Glomerular endothelial cell (primary cell): ENCODE measurements around the gene PRKG1. TPM values are rescaled to one million over a fixed set of nuclear protein-coding genes. Genes with fewer than 3 reads are reported as not detected.
"Not testable (repeated sequence)": the region's sequence is repeated elsewhere in the genome, so short reads cannot be mapped to it uniquely, and the experiment has no call there.

ENCODE experiments used
- DNase-seq: peaks from one replicate; pipeline ENCODE4 v3.0.0-alpha.2; 2011; ENCODE audit warnings: low read depth, low spot score; ENCODE audit errors: extremely low read depth
- total RNA-seq: library from RNA; depleted of rRNA; stranded (reverse); fragments of >200 nt; gene quantifications from 2 replicates; pipeline ENCODE4 v1.2.3, GENCODE V29; 2015

The PRKG1 gene
- total RNA-seq, 1 donor from 2014 or later = 4.9 TPM

DNA sequence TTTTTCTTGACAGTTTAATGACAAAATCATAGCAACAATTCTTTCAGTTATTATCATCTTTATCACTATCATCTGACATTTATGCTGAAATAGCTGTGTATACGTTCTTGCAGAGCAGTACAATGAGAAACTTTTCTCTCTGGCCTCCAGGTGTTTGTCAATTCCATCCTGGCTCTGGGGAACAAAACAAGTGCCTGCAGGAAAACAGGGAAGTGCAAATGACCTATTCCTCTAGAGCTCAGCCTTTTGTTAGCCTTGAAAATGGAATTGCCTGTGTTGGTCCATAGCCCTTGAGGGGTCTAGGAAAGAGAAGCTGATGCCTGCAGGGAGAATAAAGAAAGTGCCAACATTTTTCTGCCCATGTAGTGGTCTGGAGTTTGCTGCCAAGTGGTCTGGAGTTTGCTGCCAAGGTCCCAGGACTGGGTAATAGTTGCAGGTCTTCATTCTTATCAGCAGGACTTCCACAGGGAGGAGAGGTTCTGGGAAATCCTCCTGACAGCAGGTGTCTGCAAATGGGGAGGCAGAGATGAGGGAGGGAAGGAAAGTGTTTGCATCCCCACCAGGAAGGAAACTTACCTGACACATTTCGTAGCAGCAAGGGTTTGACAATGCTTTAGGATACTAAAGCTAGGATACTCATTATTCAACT, 635.2 kb downstream of the PRKG1 start:
- DNase-seq = no peak

DNA sequence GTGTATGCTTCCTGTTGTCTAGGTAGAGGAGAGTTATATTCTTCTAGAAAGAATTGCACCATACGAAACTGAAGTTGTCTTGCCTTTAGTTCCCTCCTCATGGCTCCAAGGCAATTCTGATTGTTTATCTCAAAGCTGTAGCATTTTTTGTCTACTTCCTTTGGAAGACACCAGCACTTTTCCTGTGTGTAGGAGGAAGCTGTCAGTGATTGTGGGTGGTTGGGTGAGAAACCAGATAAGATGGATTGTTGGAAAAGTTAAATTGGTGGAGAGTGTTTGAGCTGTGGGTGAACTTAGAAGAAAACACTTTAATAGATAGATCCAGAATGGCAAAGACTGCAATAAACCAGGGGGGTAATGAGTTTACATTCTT, 637.2 kb downstream of the PRKG1 start:
- no peak for DNase-seq

DNA sequence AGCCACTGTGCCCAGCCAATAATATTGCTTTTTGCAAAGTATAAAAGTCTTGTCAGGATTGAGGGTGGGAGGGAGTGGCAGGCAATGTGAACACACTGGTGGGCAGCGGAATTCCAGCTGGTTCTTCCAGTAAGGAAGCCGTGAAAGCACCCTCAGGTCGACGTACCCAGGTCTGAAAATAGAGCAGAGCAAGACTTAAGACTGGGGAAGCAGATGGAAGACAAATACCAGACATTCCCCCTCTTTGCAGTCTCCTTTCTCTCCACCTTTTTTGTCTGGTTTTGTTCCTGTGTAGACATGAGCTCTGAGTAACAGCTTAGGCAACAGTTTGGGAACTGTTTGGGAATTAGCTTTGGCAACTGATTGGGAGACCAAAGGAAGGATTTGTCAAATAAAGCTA, 642.7 kb downstream of the PRKG1 start:
- DNase-seq = no peak

DNA sequence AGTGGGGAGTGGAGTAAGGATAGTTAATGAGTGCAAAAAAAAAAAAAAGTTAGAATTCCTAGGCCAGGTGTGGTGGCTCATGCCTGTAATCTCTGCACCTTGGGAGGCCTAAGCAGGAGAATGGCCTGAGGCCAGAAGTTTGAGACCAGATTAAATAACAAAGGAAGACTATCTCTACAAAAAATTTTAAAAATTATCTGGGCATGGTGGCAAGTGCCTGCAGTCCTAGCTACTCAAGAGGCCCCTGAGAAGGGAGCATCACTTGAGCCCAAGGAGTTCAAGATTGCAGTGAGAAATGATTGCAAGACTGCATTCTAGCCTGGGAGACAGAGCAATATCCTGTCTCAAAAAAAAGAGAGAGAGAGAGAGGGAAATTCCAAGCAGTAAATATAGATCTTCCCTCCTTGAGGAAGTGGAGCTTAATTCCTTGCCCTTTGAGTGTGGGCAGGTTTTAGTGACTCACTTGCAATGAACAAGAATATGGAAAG, 644.6 kb downstream of the PRKG1 start:
- DNase-seq = no peak

DNA sequence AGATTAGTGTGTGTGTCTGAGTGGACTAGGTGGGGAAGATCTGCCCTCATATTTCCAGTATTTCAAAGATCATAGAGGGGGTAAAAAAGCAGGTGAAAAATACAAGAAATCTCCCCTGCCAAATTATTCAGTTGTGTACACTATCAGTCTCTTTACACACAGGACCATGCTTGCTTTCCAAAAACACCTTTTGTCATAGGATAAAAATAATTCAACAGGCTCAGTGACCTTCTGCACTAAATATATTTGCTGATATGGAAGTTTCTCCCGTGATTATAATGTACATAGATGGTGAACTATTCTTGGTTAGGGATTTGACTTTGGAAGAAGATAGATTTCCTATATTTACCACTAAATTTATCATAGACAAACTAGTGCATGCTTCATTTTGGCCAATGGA, 649.8 kb downstream of the PRKG1 start:
- no peak for DNase-seq

DNA sequence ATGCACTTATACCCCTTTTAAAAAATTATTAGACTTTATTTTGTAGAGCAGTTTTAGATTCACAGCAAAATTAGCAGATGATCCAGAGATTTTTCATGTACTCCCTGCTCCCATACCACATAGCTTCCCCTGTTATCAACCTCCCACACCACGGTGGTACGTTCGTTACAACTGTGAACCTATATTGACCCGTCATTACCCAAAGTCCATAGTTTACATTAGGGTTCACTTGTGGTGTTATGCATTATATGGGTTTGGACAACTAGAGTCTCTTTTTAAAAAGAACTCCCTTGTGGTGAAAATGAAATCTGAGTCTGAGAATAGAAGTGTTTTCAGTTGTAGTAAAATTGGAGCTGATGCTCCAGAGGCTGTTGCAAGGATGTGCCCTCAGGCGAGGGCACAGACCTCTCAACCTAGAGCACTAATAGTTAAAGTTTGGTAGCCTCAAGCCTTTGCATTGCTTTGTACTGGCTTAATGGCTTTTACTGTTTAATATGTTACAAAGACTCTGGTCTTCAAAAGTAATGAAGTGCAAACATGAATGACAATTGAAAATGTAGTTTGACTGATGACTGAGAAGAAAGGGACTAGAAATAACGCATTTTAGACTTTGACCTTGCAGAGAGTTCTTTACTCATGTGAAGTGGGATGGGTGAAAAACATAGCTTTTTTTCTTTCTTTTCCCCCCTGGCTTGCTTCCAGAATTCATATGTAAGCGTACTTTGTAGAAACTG, 655.7 kb downstream of the PRKG1 start:
- DNase-seq = no peak

DNA sequence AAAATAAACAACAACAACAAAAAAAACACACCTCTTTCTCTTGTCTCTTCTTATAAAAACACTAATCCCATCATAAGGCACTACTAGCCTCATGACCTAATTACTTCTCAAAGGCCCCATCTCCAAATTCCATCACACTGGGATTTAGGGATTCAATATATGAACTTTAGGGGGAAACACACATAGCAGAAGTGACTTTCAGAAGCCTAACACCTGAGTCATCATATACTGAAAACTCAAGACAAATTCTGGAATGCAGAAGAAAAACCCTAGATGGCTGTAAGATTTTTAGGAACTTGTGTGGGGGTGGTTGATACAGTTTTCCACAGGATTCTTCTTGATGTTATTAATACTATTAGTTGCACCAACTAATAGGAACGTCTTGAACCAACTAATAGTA, 658.8 kb downstream of the PRKG1 start:
- no peak for DNase-seq

DNA sequence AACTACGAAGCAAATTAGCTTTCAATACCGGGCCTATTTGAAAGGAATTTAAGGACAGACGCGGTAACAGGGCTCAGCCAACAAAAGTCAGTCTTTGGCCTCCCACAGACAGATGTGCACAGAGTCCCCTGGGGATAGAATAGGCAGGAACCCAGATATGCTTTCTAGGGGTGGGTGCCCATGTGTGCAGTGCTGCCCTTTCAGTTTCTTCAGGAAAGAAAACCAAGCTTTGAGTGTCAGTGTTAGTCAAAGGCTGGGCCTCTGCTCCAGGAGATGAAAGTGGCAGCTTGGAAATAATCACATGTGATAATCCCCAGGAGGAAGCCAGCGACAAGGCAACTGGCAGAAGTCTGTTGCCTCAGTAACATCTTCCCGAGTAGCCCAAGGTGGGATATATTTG, 668.9 kb downstream of the PRKG1 start:
- DNase-seq = no peak

DNA sequence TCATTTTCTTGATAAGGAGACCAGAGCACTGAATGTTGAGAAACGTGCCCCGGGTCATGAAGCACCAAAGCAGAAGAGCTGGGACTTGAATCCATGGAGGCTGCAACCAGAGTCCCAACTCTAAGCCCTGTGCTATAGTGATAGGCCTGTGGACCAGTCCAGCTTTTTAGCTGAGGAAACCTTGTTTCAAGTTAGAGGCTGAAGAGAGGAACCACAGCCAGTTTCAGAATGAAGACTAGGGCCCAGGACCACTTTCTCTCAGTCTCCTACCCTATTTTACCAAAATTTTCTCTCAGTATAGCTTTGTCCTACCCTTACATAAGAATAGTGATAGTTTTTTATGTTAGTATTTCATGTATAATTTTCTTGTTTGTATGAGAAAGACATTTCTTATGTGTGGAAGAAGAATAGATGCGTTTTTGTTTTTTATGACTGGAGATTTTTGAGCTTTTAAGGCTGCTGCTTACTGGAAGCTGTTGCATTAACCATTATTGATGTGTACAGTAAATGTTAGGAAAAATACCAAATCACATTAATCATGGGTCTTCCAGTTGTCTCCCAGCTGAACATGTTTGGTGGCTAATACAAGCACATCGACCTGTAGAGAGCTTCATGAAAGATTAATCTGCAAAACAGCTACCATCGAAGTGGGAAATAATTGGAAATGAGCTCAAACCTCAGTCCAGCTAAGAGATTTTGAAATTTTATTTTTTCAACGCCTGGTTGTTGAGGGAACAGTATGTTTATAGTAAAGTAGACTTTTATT, 670.1 kb downstream of the PRKG1 start:
- DNase-seq = no peak

DNA sequence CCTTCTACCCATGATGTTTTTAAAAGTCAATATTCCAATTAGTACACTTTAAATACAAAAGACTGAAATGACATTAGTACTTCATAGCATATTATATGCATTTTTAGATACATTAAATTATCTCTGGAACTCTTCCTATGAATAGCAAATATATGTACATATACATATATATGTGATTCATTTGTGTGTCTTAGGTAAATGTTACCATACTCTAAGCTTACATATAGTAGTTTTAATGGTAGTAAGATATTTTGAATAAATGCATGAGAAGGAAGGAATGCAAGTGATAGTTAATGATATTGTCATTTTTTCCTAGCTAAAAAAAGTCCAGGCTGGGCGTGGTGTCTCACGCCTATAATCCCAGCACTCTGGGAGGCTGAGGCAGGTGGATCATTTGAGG, 671.1 kb downstream of the PRKG1 start:
- no peak for DNase-seq

DNA sequence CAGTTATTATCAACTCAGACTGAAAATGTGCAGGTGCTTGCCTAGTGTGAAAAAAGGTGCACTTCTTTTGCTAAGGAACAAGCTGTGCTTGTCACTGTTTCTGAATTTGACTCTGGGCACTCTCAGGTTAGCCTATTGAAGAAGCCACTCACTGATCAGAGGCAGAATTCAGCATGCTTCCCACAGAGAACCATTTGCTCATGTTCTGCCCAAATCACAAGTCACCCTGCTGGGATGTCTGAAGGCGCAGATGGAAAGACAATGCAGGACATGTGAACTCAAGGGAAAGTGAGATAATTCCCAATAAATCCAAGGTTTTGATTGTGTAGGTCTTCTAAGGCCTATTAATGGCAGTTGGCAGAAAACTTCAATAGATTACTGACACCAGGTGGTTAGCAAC, 672.9 kb downstream of the PRKG1 start:
- DNase-seq = no peak

DNA sequence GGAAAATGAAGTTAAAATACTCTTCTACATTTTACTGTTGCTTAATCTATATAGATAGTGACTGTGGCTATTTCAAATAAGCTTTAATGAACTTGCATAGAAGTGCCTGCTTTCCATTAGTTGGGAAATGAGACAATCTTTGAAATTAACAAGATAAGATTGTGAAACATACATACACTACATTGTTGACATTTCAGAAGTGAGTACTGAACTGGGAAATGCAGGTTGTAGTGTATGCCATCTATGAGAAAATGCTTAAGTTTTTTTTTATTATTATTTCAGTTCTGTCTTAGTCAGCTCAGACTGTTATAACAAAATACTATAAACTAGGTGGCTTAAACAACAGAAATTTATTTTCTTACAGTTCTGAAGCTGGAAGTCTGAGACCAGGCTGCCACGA, 674.7 kb downstream of the PRKG1 start:
- no peak for DNase-seq

DNA sequence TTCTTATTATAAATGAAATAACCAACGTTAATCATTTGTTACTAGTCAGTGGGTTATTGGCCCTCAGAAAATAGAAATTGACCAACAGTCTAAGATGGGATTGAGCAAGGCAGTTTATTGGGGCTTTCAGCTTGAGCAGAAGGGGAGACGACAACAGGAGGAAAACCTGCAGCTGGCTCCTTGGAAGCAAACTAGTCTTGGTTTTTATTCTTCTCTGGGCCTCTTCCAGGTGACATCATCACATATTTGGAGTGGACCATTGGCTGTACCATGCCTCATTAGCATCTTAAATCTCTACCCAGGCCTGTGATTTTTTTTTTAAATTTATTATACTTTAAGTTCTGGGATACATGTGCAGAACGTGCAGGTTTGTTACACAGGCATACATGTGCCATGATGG, 684.1 kb downstream of the PRKG1 start:
- DNase-seq = no peak

DNA sequence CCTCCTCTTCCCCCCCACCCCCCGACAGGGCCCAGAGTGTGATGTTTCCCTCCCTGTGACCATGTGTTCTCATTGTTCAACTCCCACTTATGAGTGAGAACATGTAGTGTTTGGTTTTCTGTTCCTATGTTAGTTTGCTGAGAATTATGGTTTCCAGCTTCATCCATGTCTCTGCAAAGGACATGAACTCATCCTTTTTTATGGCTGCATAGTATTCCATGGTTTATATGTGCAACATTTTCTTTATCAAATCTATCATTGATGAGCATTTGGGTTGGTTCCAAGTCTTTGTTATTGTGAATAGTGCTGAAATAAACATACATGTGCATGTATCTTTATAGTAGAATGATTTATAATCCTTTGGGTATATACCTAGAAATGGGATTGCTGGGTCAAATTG, 684.6 kb downstream of the PRKG1 start:
- DNase-seq = not testable (repeated sequence)

DNA sequence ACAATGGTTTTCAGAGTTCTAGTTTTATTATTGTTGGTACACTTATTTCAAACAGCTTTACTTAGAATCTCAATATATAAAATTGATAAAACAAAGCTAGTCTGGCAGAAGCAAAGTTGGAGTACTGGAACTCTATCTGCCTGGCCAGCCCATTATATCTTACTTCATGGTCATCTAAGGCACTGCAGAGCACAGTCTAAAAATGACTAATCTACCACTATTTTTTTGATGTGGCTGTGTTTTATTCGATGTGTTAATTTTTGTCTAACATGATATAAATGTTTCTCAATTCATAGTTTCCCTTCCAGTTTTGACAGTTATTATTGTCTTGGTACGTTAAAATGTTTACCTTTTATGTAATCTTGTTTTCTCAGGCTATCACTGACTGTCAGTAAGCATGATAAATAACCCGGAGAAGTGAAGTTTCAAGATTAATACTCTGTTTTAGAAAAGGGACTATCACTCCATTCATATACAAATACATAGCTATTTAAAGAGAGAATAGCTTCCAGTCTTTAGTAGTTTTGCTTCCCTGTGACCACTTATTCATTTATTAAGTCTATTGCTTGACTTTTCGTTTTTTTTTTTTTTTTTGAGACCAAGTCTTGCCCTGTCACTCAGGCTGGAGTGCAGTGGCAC, 685.7 kb downstream of the PRKG1 start:
- DNase-seq = no peak

DNA sequence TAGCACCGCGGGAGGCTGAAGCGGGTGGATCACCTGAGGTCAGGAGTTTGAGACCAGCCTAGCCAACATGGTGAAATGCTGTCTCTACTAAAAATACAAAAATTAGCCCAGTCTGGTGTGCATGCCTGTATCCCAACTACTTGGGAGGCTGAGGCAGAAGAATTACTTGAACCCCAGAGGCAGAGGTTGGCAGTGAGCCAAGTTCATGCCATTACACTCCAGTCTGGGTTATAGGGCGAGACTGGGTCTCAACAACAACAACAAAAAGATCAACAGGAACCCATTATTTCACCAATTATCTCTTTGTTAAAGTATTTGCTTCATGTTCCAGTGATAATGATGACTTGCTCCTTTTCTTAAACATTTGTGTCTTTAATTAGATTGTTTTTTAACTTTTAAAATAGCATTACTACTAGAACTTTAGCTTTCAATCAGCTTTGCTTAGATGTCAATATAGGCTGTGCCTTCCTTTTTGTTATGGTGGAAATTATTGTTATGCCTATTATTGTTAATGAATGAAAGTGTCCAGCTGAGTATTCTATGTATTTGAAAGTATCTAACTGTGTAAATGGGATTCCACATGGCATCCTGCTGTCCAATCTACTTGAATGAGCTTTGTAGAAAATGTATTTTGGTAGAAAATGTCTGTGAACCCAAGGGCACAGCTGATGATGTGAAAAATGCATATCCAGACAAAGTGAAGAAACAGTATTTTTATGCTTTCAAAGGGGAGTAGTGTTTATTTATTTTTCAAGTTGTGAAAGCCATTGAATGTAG, 686.8 kb downstream of the PRKG1 start:
- no peak for DNase-seq

DNA sequence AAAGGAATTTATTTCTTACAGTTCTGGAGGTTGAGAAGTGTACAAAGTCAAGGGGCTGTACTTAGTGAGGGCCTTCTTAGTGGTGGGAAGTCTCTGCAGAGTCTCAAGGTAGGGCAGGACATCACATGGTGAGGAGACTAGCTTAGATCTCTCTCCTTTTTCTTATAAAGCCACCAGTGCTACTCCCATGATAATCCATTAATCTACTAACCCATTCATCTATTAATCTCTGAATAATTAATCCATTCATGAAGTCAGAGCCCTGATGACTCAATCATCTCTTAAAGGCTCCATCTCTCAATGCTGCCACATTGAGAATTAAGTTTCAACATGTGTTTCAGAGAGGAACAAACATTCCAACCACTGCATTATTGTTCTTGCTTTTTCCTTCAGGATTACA, 689.5 kb downstream of the PRKG1 start:
- DNase-seq = no peak

DNA sequence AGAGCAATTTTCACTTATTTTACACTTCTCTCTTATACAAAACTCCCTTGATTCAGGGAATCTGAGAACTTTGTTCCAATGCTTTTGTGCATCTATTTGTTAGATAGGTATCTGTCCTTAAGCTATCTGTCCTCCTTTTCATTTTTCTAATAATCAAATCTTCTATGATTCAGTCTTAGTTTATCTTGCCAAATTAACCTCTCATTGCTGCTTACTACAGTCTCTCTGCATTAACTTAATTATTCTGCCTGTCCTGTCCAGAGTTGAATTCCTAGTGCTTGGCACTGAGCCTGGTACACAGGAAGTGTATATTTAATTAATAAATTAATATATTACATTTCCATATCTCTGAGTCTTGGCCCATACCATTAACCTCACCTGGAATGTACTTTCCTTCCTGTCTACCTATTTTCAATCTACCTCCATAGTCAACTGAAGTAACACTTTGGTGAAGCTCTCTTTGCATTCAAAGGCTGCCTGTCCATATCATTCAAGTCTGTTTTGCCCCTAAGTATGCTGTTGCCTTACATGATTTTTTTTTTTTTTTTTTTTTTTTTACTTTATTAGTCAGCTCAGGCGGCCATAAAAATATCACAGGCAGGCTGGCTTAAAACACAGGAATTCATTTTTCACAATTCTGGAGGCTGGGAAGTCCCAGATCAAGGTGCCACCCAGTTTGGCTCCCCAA, 691.1 kb downstream of the PRKG1 start:
- no peak for DNase-seq

DNA sequence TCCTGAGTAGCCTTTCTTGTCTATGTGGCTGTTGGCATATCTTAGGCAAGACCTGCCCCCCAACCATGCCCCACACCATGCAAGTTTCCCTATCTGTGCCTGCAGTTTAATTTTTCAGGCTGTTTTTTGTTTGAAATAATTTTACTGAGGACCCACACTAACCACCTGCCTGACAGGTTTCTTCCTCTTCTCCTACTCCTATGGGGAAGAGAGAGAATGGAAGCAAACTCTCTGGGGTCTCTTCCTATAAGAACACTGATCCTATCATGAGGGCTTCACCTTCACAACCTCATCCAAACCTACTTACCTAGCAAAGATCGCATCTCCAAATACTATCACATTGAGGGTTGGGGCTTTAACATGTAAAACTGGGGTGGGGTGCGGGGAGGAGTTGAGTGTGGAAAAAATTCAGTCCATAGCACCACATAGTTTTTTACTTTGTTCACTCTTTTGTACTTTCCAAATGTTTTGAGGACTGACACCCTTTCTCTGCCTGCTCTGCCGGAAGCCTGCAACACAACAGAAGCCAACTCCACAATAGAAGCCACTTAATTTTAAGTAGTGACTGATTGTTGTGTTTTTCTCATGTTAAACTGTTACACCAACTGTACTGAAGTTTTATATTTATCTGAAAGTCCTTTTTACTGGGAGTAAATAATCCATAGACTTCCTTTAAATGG, 692.3 kb downstream of the PRKG1 start:
- DNase-seq = no peak
